HG03565 (cell line): ENCODE results near the gene CYP11A1.

Experiments used
- ATAC-seq: cut with Tn5 transposase; IDR thresholded peaks from one replicate; pipeline ENCODE4 v1.9.1; 2021; ENCODE audit warnings: mild to moderate bottlenecking, moderate library complexity; ENCODE audit not compliant: unreplicated experiment

CYP11A1 gene

DNA sequence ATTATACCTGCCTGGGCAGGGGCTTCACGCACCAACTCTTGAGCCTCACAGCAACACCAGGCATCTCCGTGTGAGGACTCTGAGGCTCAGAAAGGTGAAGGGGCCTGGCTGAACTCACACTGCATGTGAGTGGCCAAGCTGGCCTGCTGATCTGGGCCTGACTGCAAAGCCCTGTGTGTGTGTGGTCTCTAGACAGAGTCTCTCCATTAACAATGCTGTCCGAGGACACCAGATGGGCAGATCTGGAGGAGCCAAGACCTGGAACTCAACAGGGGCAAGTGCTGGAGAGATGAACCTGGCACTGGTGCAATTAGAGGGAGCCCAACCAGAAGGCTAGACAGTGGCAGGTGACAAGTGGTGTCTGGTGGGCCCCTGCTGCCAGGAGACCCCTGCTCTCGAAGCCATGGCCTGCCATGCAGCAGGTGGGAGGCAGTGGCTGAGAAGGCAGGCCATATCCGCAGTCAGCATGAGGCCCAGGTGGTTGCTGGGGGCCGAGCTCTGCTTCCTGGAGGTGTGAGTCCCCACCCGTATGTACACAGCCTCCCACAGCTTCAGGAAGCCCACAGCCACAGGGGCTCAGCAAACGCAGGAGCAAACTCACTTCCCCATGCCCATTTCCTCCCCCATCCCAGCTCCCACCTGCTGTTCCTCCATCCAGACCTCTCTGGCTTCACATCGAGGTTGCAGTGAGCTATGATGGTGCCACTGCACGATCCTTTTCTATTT is 39.0 kb downstream of the CYP11A1 start:
- ATAC-seq, result no peak

DNA sequence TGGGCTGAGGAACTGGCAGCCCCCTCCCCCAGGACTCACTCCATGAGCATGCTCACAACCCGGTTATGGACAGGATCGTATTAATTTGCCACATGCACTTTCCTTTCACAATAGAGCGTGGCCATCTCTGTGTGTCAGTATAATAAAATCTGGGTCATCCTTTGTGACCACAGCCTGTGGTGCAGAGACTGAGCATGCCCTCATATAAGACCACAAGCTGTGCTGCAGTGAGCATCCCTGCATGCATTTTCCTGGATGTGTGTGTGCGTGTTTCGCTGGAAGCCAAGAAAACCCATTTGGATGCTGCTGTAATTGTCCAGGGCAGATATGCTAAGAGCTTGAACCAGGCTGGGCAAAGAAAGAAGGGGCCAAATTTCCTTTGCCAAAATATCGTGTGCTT is 39.7 kb downstream of the CYP11A1 start:
- no peak for ATAC-seq

DNA sequence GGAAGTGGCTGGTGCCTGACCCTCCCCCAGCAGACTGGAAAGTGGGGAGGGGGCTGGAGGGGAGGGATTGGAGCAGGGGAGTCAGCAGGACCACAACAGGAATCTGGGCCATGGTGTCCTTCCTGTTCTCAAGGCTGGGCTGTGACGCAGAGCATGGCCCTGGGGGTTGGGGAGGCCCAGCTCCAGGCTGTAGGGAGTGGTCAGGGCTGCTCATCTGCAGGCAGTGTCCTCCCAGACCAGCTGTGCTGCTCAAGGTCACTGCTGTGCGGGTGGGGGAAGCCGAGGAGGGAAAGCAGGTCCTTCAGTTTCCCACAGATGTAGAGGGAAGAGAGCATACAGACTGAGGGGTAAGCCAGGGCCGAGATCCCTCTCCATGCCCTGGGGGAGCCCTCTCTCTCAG is 40.7 kb downstream of the CYP11A1 start:
- no peak for ATAC-seq

DNA sequence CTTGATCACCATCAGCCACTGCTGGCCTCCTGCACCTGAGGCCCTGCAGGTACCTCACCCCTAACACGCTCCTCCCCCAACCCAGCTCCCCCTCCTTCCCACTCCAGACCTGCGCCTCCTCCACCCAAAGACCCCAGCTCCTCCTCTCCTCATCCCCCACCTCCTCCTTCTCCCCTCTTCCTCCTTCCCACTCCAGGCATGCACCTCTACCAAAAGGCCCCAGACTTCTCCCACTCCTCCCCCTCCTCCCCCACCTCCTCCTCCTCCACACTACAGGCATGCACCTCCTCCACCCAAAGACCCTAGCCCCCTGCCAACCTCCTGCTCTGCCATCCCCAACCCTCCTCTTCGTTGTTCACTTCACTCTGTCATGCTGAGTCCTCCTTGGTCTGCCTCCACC is 42.7 kb downstream of the CYP11A1 start:
- ATAC-seq, result no peak

DNA sequence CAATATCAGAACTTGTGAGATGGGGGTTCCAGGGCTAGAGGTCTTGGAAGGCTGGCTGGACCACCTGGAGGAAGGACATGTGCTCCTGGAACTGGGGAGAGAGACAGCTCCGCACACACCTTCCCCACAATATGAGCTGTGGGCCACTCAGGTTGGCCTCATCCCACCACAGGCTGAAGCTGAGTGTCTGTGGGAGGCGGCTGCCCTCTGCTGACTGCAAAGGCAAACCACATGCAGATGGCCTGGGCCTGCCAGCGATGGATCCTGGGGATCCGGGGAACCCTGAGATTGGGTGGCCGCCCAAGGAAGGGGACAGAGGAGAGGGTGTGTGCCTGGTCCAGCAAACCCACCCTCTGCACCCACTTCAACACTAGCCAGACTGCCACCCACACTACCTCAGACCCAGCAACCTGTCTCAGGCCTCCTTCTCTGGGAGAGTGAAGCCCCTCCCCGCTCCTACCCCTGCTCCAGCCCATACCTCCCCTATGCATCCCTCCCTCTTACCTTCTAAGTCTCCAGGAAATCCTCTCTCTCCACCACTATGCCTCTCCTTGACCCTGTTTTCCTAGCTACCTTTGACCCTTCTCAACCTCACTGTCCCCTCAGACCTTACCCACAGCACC is 44.8 kb downstream of the CYP11A1 start:
- no peak for ATAC-seq

DNA sequence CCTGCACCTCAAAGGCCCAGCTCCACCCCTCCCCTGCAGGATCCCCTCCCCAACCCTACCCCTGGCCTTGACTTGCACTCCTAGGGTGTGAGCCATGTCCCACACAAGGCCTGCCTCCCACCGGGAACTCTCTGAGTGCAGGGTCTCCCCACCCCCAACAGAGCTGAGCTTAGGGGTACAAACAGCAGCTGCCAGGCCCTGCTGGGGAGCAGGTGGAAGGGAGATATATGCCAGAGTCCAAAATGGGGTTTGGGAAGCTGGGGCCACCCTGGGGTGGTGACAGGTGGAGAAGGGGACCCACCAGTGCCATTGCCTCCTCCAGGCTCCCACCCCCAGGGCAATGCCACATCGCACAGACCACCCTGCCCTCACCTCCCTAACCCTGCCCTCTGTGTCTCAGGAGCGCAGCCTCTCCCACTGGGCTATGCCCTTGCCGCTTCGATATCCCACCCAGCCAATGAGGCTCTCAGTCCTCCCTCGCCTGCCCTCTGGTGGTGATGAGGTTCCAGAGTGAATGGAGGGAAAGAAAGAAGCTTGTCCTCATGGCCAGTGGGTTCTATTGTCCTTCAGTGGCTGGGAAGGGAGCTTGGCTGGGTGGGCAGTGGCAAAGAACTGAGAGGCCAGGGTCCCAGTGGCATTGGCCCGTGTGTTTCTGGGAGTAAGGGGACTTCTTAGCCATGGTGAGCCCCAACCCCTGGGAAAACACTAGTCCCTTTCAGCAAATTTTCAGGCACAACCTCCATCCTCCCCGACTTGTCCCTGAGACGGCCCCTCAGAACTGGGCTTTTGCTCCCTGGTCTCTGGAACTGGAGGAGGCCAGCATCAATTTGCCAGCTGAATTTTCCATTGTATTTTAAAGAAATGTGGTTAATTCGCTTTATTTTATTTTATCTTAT is 46.8 kb downstream of the CYP11A1 start:
- no peak for ATAC-seq

DNA sequence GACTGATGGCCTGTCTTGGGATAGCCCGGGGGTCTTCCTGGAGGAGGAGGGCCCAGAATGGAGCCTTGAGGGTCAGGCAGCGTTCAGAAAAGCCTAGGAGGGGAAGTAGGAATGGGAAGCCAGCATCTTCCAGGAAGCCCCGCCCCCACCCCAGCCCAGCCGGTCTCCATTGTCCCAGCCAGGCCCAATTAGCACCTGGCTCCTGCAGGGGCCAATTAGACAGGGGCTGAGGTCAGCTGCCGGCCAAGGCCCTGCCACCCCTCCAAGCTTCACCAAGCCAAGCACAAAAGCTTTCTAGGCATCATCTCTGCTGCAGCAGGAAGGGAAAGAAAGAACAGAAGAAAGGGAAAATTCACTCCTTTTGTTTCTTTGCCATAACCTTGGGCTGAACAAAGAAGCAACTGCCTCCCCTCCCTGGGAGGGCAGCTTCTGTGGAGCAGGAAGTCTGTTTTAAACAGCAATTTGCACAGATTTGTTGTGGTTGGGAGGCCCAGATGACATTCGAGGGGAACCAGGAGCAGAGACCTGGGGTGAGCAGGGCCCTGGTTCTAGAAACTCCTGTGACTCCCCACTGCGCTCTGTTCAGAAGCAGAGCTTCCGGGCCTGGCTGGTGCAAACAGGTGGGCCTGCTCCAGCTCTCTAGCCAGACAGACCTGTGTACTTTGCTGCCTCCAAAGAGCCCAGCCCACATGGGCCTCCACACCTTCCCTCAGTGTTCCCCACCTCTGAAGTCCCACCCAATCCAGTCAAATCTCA is 47.7 kb downstream of the CYP11A1 start:
- no peak for ATAC-seq

DNA sequence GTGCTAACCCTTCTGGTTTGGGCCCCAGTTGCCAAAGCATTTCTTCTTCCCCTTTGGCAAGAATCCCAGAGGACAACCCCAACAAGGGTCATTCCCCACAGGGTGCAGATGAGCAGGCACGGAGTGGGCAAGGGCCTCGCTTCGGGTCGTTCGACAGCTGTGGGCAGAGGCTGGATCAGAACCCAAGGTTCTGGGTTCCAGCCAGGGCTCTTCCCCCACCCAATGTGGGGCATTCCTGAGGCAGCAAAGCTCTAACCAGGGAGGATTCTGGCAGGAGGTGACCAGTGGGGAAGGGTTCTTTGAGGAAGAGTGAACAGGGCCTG is 48.3 kb downstream of the CYP11A1 start:
- ATAC-seq, result no peak

DNA sequence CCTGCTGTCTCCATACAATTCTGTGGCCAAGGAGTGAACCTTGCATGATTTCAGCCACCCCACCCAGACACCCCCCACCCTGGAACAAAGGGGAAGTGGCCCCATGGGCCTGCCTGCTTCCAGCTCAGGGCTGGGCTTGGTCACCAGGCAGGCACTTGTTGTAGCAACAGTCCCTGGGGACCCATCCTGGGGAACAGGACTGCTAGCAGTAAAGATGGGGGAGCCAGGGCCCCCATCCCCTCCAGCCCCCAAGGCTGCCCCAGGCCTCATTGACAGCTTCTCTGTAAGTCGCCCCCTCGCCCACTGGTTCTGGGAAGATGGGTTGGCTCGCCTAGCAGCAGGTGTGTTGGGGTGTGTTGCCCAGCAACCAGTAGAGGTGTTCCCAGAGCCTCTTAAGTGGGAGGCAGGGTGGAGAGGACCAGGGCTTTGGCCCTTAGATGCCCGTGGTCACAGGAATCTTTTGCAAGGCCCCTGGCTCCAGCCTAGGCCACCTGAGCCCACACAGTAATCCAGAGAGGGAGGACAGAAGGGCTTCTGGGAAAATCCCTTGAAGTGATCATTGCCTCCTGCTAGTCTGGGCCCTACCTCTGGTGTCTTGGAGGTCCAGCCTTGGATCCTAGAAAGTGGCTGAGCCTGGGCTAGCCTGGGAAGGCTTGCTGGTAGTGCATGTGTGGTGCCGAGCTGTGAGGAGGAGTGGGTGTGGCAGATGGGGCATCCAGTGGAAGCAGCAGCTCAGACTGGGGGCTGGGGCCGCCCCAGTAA is 48.9 kb downstream of the CYP11A1 start:
- no peak for ATAC-seq

DNA sequence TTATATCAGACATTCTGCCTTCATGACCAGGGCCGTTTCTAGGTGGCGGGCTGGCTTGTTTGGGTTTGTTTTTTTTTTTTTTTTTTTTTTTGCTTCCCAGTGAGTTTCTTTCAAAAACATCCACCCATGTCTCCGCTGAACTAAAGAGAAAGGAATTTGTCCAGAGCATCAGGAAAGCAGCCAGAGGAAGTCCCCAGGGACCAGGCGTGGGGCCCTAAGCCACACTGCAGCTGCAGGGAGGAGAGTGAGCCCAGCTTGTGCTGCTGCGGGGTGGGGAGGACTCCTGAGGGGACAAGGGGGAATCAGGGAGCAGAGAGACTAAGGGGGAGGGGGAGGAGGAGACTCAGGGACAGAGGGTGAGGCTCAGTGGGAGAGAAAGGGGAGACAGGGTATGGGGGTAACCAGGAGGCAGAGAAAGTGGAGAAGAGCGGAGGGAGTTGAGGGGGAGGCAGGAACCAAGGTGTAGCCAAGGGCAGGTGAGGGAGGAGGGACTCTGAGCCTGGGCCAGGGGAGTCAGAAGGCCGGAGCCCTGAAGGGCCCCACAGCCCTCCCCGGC is 49.5 kb downstream of the CYP11A1 start:
- no peak for ATAC-seq

DNA sequence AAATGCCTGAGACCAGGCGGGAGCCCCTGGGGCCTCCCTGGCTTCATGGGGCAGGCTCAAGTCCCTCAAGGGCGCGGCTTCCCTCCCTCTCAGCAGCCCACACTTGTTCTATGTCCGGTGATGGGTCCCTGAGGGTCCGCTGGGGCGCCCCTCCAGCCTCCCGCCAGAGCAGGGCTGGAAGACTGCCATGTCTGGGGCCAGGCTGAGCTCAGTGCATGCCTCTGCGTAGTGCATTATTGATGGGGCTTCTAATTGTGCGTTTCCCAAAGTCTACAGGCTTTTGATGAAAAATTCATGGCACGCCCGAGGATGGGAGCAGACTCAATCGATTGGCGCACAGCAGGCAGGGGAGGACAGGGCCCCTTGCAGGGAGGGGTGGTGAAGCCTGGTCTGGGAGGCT is 51.3 kb downstream of the CYP11A1 start:
- no peak for ATAC-seq

DNA sequence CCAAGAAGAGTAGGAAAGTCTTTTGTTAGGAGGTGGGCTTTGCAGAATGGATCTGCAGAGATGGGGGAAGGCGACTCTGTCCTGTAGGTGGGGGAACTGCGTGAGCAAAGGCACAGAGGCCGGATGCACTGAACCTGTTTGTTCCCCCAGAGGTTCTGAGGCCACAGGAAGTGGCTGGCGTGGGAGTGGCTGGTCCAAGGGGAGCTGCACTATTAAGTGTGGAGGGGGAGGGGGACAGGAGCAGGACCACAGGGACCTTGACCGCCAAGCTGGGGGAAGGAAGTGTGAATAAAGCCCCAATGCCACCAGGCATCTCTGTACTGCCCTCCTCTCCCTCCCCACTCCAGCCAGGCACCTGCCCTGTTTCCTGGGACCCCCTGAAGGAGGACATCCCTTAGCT is 51.8 kb downstream of the CYP11A1 start:
- no peak for ATAC-seq

DNA sequence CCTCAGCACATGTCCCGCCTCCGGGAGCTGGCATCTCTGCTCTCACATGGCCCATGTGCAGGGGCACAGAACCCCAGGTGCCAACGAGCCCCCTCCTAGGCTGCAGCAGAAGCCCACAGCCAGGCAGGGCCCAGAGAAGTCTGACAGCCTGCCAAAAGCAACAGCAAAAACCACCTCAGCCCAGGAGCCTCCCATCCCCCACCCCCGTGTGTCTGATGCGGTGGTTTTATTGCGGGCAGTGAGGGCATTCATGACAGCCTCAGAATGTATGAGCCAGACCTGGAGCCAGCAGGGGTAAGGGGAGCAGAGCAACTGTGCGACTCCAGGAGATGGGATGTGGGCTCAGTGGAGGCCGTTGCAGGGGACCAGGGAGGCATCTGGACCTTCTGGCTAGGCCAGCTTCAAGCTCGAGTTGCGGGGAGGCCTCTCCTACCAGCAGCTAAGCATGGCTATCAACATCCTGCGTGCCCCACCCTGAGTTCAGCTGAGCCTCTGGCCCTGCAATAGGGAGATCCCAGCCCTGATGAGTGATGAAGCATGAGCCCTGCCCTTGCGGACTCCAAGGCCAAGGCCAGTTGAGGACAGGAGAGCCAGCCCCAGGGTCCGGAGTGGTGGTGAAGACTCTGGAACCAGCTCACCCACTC is 52.5 kb downstream of the CYP11A1 start:
- ATAC-seq, result no peak

DNA sequence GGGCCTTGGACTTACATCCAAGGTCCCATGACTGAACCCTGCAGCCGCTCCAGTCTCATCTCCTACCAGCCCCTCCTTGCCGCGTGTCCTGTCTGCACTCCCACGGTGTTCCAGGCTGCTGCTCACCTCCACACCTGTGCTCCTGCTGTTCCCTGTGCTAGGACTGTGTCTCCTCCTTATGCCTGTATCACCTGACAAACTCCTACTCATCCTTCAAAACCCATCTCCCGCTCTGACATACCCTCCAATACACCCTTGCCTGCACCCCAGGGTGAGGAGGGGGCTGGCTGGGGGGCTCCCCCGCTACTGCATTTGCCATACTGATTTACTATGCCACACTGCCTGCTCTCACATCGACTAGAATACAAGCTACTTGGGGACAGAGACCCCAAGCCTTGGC is 53.6 kb downstream of the CYP11A1 start:
- ATAC-seq, result no peak

DNA sequence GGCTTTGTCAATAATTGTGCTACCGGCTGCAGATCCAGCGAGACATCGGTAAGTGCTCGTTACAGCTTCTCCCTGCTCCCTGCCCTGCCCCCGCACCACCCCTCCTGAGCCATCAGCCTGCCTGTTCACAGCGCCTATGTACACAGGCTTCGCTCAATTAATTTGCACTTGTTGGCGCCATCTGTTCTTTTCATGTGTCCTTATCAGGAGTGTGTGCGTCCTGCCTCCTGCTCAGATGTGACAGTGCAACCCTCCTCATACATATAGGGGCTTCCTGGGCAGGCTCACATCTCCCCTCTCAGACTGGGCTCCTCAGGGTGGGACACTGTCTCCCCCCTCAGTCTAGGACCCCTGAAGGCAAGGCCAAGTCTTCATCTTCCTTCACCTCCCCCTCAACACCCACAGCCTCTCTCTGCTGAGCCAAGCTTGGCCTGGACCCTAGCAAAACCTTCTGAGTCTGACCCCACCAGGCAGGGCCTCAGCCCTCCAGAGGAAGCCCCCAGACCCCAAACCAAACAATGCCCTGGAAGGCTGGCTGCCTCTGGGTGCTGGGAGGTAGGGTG is 54.9 kb downstream of the CYP11A1 start:
- no peak for ATAC-seq

DNA sequence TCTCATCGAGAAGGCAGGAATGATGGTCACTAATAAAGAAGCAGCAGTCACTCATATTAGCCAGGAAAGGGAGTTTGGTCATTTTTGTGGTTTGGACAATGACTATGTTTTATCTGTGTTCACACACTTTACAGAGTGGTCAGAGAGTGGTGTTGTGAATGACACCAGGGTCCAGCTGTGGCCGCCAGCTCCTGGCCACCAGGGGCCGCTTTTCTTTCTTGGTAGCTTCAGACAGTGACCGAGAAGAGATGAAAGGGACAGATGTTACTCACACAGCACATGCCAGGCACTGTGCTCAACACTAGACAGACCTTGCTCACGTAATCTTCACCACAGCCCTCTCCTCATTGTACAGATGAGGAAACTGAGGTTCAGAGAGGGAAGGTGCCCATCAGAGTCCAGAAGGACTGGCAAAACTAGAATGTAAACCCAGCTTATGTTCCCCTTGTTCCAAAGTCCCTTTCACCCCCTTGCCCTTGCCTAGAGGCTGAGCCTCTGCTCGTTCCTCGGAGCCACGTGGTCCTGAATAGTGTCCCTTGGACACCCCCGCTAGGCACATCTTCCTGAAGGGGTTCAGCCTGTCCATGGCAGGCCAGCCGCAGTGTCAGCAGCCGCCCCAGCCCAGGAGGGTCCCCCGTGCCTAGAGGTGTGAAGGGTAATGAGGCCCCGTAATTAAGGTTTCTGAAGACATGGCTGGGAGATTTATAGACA is 55.6 kb downstream of the CYP11A1 start:
- no peak for ATAC-seq

DNA sequence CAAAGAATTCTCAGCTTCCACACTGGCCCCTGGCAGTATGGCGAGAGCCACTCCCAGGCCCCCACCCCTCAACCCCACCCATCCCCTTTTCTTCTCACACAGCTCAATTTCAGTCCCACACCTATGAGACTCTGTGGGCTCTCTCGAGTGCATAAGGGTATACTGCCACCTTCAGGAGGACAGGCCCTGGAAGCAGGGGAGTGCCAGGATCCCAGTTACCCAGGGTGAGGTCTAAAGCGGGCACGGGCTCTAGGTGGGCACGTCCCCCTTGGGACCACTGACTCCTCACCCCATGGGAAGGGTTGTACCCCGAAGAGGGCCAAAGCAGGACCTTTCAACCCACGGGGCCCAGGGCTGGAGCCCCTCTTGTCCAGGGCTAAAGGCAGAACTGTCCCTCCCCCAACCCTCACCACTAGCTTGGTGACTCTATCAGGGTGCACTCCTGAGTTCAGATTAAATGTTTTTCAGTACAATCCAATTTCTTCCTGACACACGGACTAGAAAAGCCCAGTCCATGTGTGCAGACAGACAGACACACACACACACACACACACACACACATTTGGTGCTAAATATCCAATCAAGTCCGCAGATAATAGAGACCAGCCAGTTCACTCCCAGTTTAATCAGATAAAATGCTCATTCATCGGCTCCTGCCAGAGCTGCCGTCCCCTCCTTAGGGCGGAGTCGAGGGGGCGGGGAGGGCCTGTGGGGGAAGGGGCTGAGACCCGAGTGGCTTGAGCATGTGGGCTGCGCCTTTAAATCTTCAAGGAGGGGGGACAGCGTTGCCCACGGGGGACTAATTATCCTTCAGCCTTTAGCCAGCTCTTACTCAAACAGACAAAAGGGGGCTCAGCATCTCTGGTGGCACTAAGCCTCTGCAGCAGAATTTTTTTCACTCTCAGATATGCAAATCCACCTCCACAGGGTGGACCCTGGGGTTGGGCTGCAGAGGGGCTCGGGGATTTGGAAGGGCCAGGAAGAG is 59.3 kb downstream of the CYP11A1 start:
- ATAC-seq, result no peak

DNA sequence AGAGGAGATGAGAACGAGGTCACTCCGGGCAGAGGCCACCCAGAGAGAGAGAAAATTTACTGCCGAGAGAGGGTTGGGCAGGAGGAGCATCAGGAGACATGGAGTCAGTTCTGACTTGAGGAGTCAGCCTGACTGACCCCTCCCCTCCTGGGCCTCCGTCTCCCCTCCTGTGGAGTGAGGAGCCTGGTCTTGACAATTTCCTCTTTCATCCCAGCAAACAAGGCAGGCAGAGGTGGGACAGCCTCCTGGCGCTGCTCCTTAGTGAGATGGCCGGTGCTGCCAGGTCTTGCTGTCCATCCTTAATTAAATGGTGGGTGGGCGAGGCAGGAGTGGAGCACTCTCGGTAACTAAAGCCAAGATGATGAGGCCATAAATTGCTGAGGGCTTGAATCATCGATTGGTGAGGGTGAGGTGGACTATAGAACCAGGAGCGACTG is 60.6 kb downstream of the CYP11A1 start:
- no peak for ATAC-seq
